Neural crest cell (in vitro differentiated cells): ENCODE results near the gene PGC. TPM values are rescaled to one million over a fixed set of nuclear protein-coding genes. Genes with fewer than 3 reads are reported as not detected.
"Not testable (repeated sequence)": the region's sequence is repeated elsewhere in the genome, so short reads cannot be mapped to it uniquely, and the experiment has no call there.

Experiments used
- DNase-seq: peaks from one replicate; pipeline ENCODE4 v3.0.0; 2021; ENCODE audit warnings: low read depth, mixed read lengths, low spot score
- H3K27ac Mint-ChIP-seq: one replicate; pipeline ENCODE4 v1.8.0; 2021; ENCODE audit warnings: mild to moderate bottlenecking, mixed read lengths; ENCODE audit not compliant: unreplicated experiment
- H3K27me3 Mint-ChIP-seq: 2 replicates; pipeline ENCODE4 v1.8.0; 2021; ENCODE audit warnings: low read depth, mild to moderate bottlenecking, mixed read lengths
- H3K36me3 Mint-ChIP-seq: 2 replicates; pipeline ENCODE4 v1.8.0; 2021; ENCODE audit warnings: low read depth, mild to moderate bottlenecking, mixed read lengths
- H3K4me1 Mint-ChIP-seq: 2 replicates; pipeline ENCODE4 v1.8.0; 2021; ENCODE audit warnings: mixed read lengths
- H3K4me3 Mint-ChIP-seq: one replicate; pipeline ENCODE4 v1.8.0; 2021; ENCODE audit warnings: mild to moderate bottlenecking, mixed read lengths
- H3K9me3 Mint-ChIP-seq: 2 replicates; pipeline ENCODE4 v1.8.0; 2021; ENCODE audit warnings: mixed read lengths
- CTCF ChIP-seq: fragments of 200-600 bp; sonication (generic); conservative IDR thresholded peaks from 2 replicates; pipeline ENCODE4 v1.5.0; 2021; ENCODE audit warnings: antibody characterized with exemption, mild to moderate bottlenecking
- total RNA-seq: library from RNA; stranded (reverse); gene quantifications from 2 replicates; pipeline ENCODE4 v1.2.1, GENCODE V29; 2021

The PGC gene
- total RNA-seq, 1 donor from 2014 or later, result not detected

GRCh38 chr6:41771058-41771983 is 24.1 kb upstream of the PGC start:
- no peak overlapping the region for H3K4me3 Mint-ChIP-seq
- no peak overlapping the region for H3K27ac Mint-ChIP-seq

GRCh38 chr6:41770381-41771057 is 23.3 kb upstream of the PGC start:
- DNase-seq, result no peak
- no peak overlapping the region for H3K27ac Mint-ChIP-seq
- TF ChIP-seq CTCF, result no peak
- H3K4me1 Mint-ChIP-seq, result peaks cover 18% of the 10 kb centered on the region
- no peaks in the 10 kb centered on the region for H3K9me3 Mint-ChIP-seq
- H3K4me3 Mint-ChIP-seq, result no peak overlapping the region
- H3K36me3 Mint-ChIP-seq, result no peaks in the 10 kb centered on the region
- no peaks in the 10 kb centered on the region for H3K27me3 Mint-ChIP-seq

More at GRCh38 chr6:41771058-41771983, 24.1 kb upstream of the PGC start:
- peaks cover 18% of the 10 kb centered on the region for H3K4me1 Mint-ChIP-seq
- TF ChIP-seq CTCF, result no peak
- H3K36me3 Mint-ChIP-seq, result no peaks in the 10 kb centered on the region
- H3K9me3 Mint-ChIP-seq, result no peaks in the 10 kb centered on the region
- no peaks in the 10 kb centered on the region for H3K27me3 Mint-ChIP-seq
- no peak for DNase-seq

GRCh38 chr6:41769376-41769775 is 22.2 kb upstream of the PGC start:
- H3K27me3 Mint-ChIP-seq, result no peaks in the 10 kb centered on the region
- H3K36me3 Mint-ChIP-seq, result no peaks in the 10 kb centered on the region
- no peak for TF ChIP-seq CTCF
- no peaks in the 10 kb centered on the region for H3K9me3 Mint-ChIP-seq
- H3K4me1 Mint-ChIP-seq, result peaks cover 18% of the 10 kb centered on the region
- no peak overlapping the region for H3K27ac Mint-ChIP-seq
- H3K4me3 Mint-ChIP-seq, result no peak overlapping the region
- DNase-seq, result no peak

GRCh38 chr6:41768545-41769308 is 21.5 kb upstream of the PGC start:
- Mint-ChIP-seq H3K36me3 (no peaks in the 10 kb centered on the region), H3K9me3 (no peaks in the 10 kb centered on the region), H3K4me1 (peaks cover 18% of the 10 kb centered on the region), H3K27ac (no peak overlapping the region), H3K4me3 (no peak overlapping the region), H3K27me3 (no peaks in the 10 kb centered on the region)
- TF ChIP-seq CTCF, result no peak
- DNase-seq, result no peak

GRCh38 chr6:41767112-41767833 is 20.1 kb upstream of the PGC start:
- Mint-ChIP-seq H3K4me1 (peaks cover 18% of the 10 kb centered on the region), H3K27me3 (peaks cover 2% of the 10 kb centered on the region), H3K9me3 (no peaks in the 10 kb centered on the region), H3K27ac (no peak overlapping the region), H3K4me3 (no peak overlapping the region), H3K36me3 (no peaks in the 10 kb centered on the region)
- no peak for TF ChIP-seq CTCF
- DNase-seq, result peak; percentile 16

GRCh38 chr6:41766043-41766664 is 19.0 kb upstream of the PGC start:
- not testable (repeated sequence) for H3K4me3 Mint-ChIP-seq, H3K27ac Mint-ChIP-seq, DNase-seq, H3K9me3 Mint-ChIP-seq, H3K27me3 Mint-ChIP-seq, H3K36me3 Mint-ChIP-seq
- peaks cover 18% of the 10 kb centered on the region for H3K4me1 Mint-ChIP-seq
